GM12872 (cell line): ENCODE data around the gene GFOD1.

ENCODE experiments used
- CTCF ChIP-seq: IDR thresholded peaks from 3 replicates; pipeline ENCODE4 v1.5.1; 2011; ENCODE audit warnings: low read depth, mild to moderate bottlenecking, low read length, moderate library complexity; ENCODE audit not compliant: insufficient read depth

GFOD1 gene

GRCh38 chr6:13455552-13455966, 31.8 kb downstream of the GFOD1 start:
- TF ChIP-seq CTCF: no peak

- TF ChIP-seq CTCF: peak; percentile 35; the same call in 2 of the 3 replicates
Observed at GRCh38 chr6:13454286-13455221, 32.8 kb downstream of the GFOD1 start.

- no peak for TF ChIP-seq CTCF
Observed at GRCh38 chr6:13453771-13454251, 33.6 kb downstream of the GFOD1 start.

- no peak for TF ChIP-seq CTCF
Observed at GRCh38 chr6:13453153-13453552, 34.2 kb downstream of the GFOD1 start.

- no peak for TF ChIP-seq CTCF
Observed at GRCh38 chr6:13452346-13453117, 34.9 kb downstream of the GFOD1 start.

GRCh38 chr6:13451181-13451895, 36.1 kb downstream of the GFOD1 start:
- no peak for TF ChIP-seq CTCF

GRCh38 chr6:13450628-13451027, 36.8 kb downstream of the GFOD1 start:
- TF ChIP-seq CTCF: no peak
